Natural killer cell treated with Interleukin-12 subunit alpha and Interleukin-12 subunit beta and Interleukin-15 and Interleukin-18, amount 100 ng/mL, for 72 hours (primary cell): Measurements from ENCODE around the gene LRRC28. TPM values are rescaled to one million over a fixed set of nuclear protein-coding genes. Genes with fewer than 3 reads are reported as not detected.

Experiments
- ATAC-seq, 2 donors: fragments of 150-1000 bp; cut with Tn5 transposase in 1 of 2; sonication (Bioruptor Pico), chemical (Tn5 transposase) in 1 of 2; 2 replicates each; pipeline ENCODE4 v1.10.0; 2021
- DNase-seq: peaks from one replicate; pipeline ENCODE4 v3.0.0; 2022; ENCODE audit warnings: low spot score
- H3K27ac Mint-ChIP-seq, 2 donors: 1 replicate in 1 of 2; 2 replicates in 1 of 2; pipeline ENCODE4 v1.8.0; 2022; ENCODE audit warnings: mixed read lengths in 2 of 2, mild to moderate bottlenecking in 1 of 2, moderate library complexity in 1 of 2
- H3K27me3 Mint-ChIP-seq, 2 donors: 1 replicate in 1 of 2; 2 replicates in 1 of 2; pipeline ENCODE4 v1.8.0; 2022; ENCODE audit warnings: mixed read lengths in 2 of 2
- H3K36me3 Mint-ChIP-seq: one replicate; pipeline ENCODE4 v1.8.0; 2022; ENCODE audit warnings: mixed read lengths
- H3K4me1 Mint-ChIP-seq, 2 donors: 1 replicate in 1 of 2; 2 replicates in 1 of 2; pipeline ENCODE4 v1.8.0; 2022; ENCODE audit warnings: low read depth in 2 of 2, mixed read lengths in 2 of 2, mild to moderate bottlenecking in 1 of 2
- H3K4me3 Mint-ChIP-seq: one replicate; pipeline ENCODE4 v1.8.0; 2022; ENCODE audit warnings: mixed read lengths
- H3K9me3 Mint-ChIP-seq: 2 replicates; pipeline ENCODE4 v1.8.0; 2022; ENCODE audit warnings: mixed read lengths
- total RNA-seq, 2 donors: library from RNA; stranded (reverse); gene quantifications; one replicate each; pipeline ENCODE4 v1.2.3, GENCODE V29; 2022

The LRRC28 gene
- total RNA-seq, 2 donors from 2014 or later, result 28.9 to 51.7 TPM

GRCh38 chr15:99303907-99304306, 52.6 kb downstream of the LRRC28 start:
- no peak overlapping the region for H3K4me3 Mint-ChIP-seq
- H3K27me3 Mint-ChIP-seq, result no peaks in the 10 kb centered on the region
- H3K27ac Mint-ChIP-seq, result no peak overlapping the region
- H3K9me3 Mint-ChIP-seq, result no peaks in the 10 kb centered on the region
- no peak for ATAC-seq
- peaks cover 0 to 5% of the 10 kb centered on the region in 2 donors for H3K4me1 Mint-ChIP-seq
- no peaks in the 10 kb centered on the region for H3K36me3 Mint-ChIP-seq
- no peak for DNase-seq

GRCh38 chr15:99305761-99306505, 54.7 kb downstream of the LRRC28 start:
- Mint-ChIP-seq H3K36me3 (no peaks in the 10 kb centered on the region), H3K4me3 (no peak overlapping the region), H3K27me3 (no peaks in the 10 kb centered on the region), H3K4me1 (peaks cover 0 to 5% of the 10 kb centered on the region in 2 donors), H3K27ac (no peak overlapping the region), H3K9me3 (no peaks in the 10 kb centered on the region)
- DNase-seq (no peak), ATAC-seq (no peak)

- H3K4me3 Mint-ChIP-seq, result no peak overlapping the region
- ATAC-seq (no peak), DNase-seq (no peak)
- no peaks in the 10 kb centered on the region for H3K36me3 Mint-ChIP-seq
- no peaks in the 10 kb centered on the region for H3K27me3 Mint-ChIP-seq
- H3K9me3 Mint-ChIP-seq, result no peaks in the 10 kb centered on the region
- peaks cover 0 to 5% of the 10 kb centered on the region in 2 donors for H3K4me1 Mint-ChIP-seq
- H3K27ac Mint-ChIP-seq, result peak overlapping the region in 1 of 2 donors; percentile 9
These were observed 55.5 kb downstream of the LRRC28 start for GRCh38 chr15:99306694-99307338.

GRCh38 chr15:99307735-99308134, 56.5 kb downstream of the LRRC28 start:
- Mint-ChIP-seq H3K4me1 (peaks cover 0 to 5% of the 10 kb centered on the region in 2 donors), H3K27me3 (no peaks in the 10 kb centered on the region), H3K27ac (peak overlapping the region; percentile 9 to 59), H3K4me3 (peak overlapping the region; percentile 60), H3K36me3 (peaks cover 3% of the 10 kb centered on the region), H3K9me3 (no peaks in the 10 kb centered on the region)
- ATAC-seq (peak in 1 of 2 donors; percentile 72), DNase-seq (no peak)

- ATAC-seq (no peak), DNase-seq (no peak)
- no peak overlapping the region for H3K27ac Mint-ChIP-seq
- H3K4me3 Mint-ChIP-seq, result no peak overlapping the region
- H3K36me3 Mint-ChIP-seq, result peaks cover 10% of the 10 kb centered on the region
- H3K27me3 Mint-ChIP-seq, result no peaks in the 10 kb centered on the region
- no peaks in the 10 kb centered on the region for H3K9me3 Mint-ChIP-seq
- peaks cover 0 to 5% of the 10 kb centered on the region in 2 donors for H3K4me1 Mint-ChIP-seq
These were observed 59.5 kb downstream of the LRRC28 start for GRCh38 chr15:99310745-99311144.

- H3K9me3 Mint-ChIP-seq, result no peaks in the 10 kb centered on the region
- no peak overlapping the region for H3K27ac Mint-ChIP-seq
- ATAC-seq (no peak), DNase-seq (no peak)
- H3K4me3 Mint-ChIP-seq, result no peak overlapping the region
- peaks cover 10% of the 10 kb centered on the region for H3K36me3 Mint-ChIP-seq
- H3K4me1 Mint-ChIP-seq, result peaks cover 0 to 5% of the 10 kb centered on the region in 2 donors
- no peaks in the 10 kb centered on the region for H3K27me3 Mint-ChIP-seq
These were observed 60.9 kb downstream of the LRRC28 start for GRCh38 chr15:99312228-99312627.

GRCh38 chr15:99312794-99313193, 61.5 kb downstream of the LRRC28 start:
- Mint-ChIP-seq H3K4me1 (peaks cover 0 to under 1% of the 10 kb centered on the region in 2 donors), H3K9me3 (no peaks in the 10 kb centered on the region), H3K36me3 (peaks cover 10% of the 10 kb centered on the region), H3K4me3 (no peak overlapping the region), H3K27me3 (no peaks in the 10 kb centered on the region), H3K27ac (no peak overlapping the region)
- no peak for DNase-seq
- no peak for ATAC-seq

GRCh38 chr15:99315636-99316035, 64.4 kb downstream of the LRRC28 start:
- no peak for ATAC-seq
- Mint-ChIP-seq H3K9me3 (no peaks in the 10 kb centered on the region), H3K27me3 (no peaks in the 10 kb centered on the region), H3K4me3 (no peak overlapping the region), H3K36me3 (peaks cover 10% of the 10 kb centered on the region), H3K27ac (no peak overlapping the region), H3K4me1 (no peaks in the 10 kb centered on the region)
- no peak for DNase-seq

- ATAC-seq (no peak), DNase-seq (no peak)
- H3K36me3 Mint-ChIP-seq, result peaks cover 9% of the 10 kb centered on the region
- no peak overlapping the region for H3K4me3 Mint-ChIP-seq
- no peaks in the 10 kb centered on the region for H3K9me3 Mint-ChIP-seq
- peaks cover 19 to 22% of the 10 kb centered on the region in 2 donors for H3K4me1 Mint-ChIP-seq
- no peaks in the 10 kb centered on the region for H3K27me3 Mint-ChIP-seq
- H3K27ac Mint-ChIP-seq, result no peak overlapping the region
These were observed 69.3 kb downstream of the LRRC28 start for GRCh38 chr15:99320374-99321215.

GRCh38 chr15:99321468-99321867, 70.2 kb downstream of the LRRC28 start:
- no peak for DNase-seq
- Mint-ChIP-seq H3K36me3 (peaks cover 11% of the 10 kb centered on the region), H3K27me3 (no peaks in the 10 kb centered on the region), H3K4me1 (peaks cover 22 to 26% of the 10 kb centered on the region in 2 donors), H3K4me3 (no peak overlapping the region), H3K9me3 (no peaks in the 10 kb centered on the region), H3K27ac (no peak overlapping the region)
- no peak for ATAC-seq

GRCh38 chr15:99322643-99323405, 71.5 kb downstream of the LRRC28 start:
- DNase-seq (no peak), ATAC-seq (no peak)
- peaks cover 11% of the 10 kb centered on the region for H3K36me3 Mint-ChIP-seq
- no peaks in the 10 kb centered on the region for H3K9me3 Mint-ChIP-seq
- H3K4me3 Mint-ChIP-seq, result no peak overlapping the region
- H3K4me1 Mint-ChIP-seq, result peaks cover 22 to 30% of the 10 kb centered on the region in 2 donors
- H3K27me3 Mint-ChIP-seq, result no peaks in the 10 kb centered on the region
- H3K27ac Mint-ChIP-seq, result peak overlapping the region; percentile 35 to 48

GRCh38 chr15:99324082-99324620, 72.9 kb downstream of the LRRC28 start:
- peaks cover 22 to 34% of the 10 kb centered on the region in 2 donors for H3K4me1 Mint-ChIP-seq
- no peak for DNase-seq
- ATAC-seq, result peak; percentile 89 to 92
- peak overlapping the region; percentile 76 to 89 for H3K27ac Mint-ChIP-seq
- H3K27me3 Mint-ChIP-seq, result no peaks in the 10 kb centered on the region
- peaks cover 11% of the 10 kb centered on the region for H3K36me3 Mint-ChIP-seq
- H3K9me3 Mint-ChIP-seq, result no peaks in the 10 kb centered on the region
- peak overlapping the region; percentile 80 for H3K4me3 Mint-ChIP-seq

- Mint-ChIP-seq H3K4me1 (peaks cover 22 to 34% of the 10 kb centered on the region in 2 donors), H3K27ac (peak overlapping the region; percentile 76 to 89), H3K4me3 (peak overlapping the region; percentile 80), H3K36me3 (peaks cover 11% of the 10 kb centered on the region), H3K9me3 (no peaks in the 10 kb centered on the region), H3K27me3 (no peaks in the 10 kb centered on the region)
- DNase-seq (no peak), ATAC-seq (no peak)
These were observed 73.4 kb downstream of the LRRC28 start for GRCh38 chr15:99324700-99325099.
